ENCODE data around the gene MEX3A. TPM values are rescaled to one million over a fixed set of nuclear protein-coding genes. Genes with fewer than 3 reads are reported as not detected.

The MEX3A gene
- total RNA-seq, 1 experiment from 2014 or later, result 68.0 TPM

DNA sequence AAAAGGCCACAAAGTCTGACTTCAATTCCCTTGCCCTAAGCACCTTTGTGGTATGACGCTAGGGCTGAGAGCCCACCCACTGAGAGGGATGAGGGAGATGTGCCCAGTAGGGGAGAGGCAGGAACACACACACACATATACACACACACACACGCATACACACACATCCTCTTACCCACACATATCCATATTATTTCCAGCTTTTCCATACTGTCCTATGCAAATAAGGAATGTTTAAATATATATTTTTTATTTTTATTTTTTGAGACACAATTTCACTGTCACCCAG is 18.3 kb downstream of the MEX3A start:
- H2BK20ac ChIP-seq (ENCODE audit: low read depth, low read length, poor library complexity, severe bottlenecking), result no peak overlapping the region
- no peaks in the 10 kb centered on the region for H3K79me1 ChIP-seq (ENCODE audit: insufficient read depth, low read depth, low read length, poor library complexity, severe bottlenecking)
- TF ChIP-seq, protein P1, sequence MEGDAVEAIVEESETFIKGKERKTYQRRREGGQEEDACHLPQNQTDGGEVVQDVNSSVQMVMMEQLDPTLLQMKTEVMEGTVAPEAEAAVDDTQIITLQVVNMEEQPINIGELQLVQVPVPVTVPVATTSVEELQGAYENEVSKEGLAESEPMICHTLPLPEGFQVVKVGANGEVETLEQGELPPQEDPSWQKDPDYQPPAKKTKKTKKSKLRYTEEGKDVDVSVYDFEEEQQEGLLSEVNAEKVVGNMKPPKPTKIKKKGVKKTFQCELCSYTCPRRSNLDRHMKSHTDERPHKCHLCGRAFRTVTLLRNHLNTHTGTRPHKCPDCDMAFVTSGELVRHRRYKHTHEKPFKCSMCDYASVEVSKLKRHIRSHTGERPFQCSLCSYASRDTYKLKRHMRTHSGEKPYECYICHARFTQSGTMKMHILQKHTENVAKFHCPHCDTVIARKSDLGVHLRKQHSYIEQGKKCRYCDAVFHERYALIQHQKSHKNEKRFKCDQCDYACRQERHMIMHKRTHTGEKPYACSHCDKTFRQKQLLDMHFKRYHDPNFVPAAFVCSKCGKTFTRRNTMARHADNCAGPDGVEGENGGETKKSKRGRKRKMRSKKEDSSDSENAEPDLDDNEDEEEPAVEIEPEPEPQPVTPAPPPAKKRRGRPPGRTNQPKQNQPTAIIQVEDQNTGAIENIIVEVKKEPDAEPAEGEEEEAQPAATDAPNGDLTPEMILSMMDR (conservative IDR thresholded peaks at IDR 0.05), result no peak
- WGBS (ENCODE audit: extremely low coverage, insufficient read length, low lambda C conversion rate), result no CpG with 5 or more reads among the region's 2 CpGs
- peaks cover 4% of the 10 kb centered on the region for H3K23me2 ChIP-seq (ENCODE audit: insufficient read length, low read depth, low read length, poor library complexity, severe bottlenecking)
- H2AFZ ChIP-seq (ENCODE audit: low read length), result no peak overlapping the region
- DNase-seq, result no peak
- no peak overlapping the region for H2BK5ac ChIP-seq (ENCODE audit: insufficient read length, low read length)
- H3K18ac ChIP-seq (ENCODE audit: insufficient read length, low read depth, low read length), result no peak overlapping the region
- H3K9me3 ChIP-seq (ENCODE audit: control insufficient read depth, low read depth, low read length), result no peaks in the 10 kb centered on the region
- no peak overlapping the region for H3K4me3 Mint-ChIP-seq
- no peaks in the 10 kb centered on the region for H3K79me2 ChIP-seq (ENCODE audit: insufficient read depth, low read length)
- H4K20me1 ChIP-seq (ENCODE audit: control insufficient read depth, insufficient read depth, insufficient read length), result no peaks in the 10 kb centered on the region
- H2AK5ac ChIP-seq (ENCODE audit: insufficient read length, low read length), result no peak overlapping the region
- H3K27ac ChIP-seq (ENCODE audit: insufficient read length, low read depth, low read length), result no peak overlapping the region
- H2BK12ac ChIP-seq (ENCODE audit: insufficient read length, low read depth, low read length), result no peak overlapping the region
- H4K91ac ChIP-seq (ENCODE audit: insufficient read length, low read depth, low read length), result no peak overlapping the region
- H3K27ac Mint-ChIP-seq, result 0 out of 7 replicates have a peak overlapping the region, but pooled peaks of 1 of the 3 experiments have one; percentile 70
- no peak overlapping the region for H3K4me2 ChIP-seq (ENCODE audit: insufficient read depth, insufficient read length, low read length)
- no peak overlapping the region for H3K56ac ChIP-seq (ENCODE audit: insufficient read length, low read depth, low read length)
- H3K4me1 Mint-ChIP-seq, result peaks cover 38 to 57% of the 10 kb centered on the region in 2 experiments
- H3K4ac ChIP-seq (ENCODE audit: low read depth, low read length), result no peak overlapping the region
- no peak overlapping the region for H2BK120ac ChIP-seq (ENCODE audit: low read depth, low read length, poor library complexity, severe bottlenecking)
- H3T11ph ChIP-seq (ENCODE audit: low read length), result no peak overlapping the region
- no peaks in the 10 kb centered on the region for H3K27me3 ChIP-seq (ENCODE audit: insufficient read depth, low read length)
- H3K14ac ChIP-seq (ENCODE audit: insufficient read depth, low read length), result no peak overlapping the region
- H3K9me3 Mint-ChIP-seq, result no peaks in the 10 kb centered on the region; a peak in 1 of 5 replicates
- no peak overlapping the region for H4K5ac ChIP-seq (ENCODE audit: insufficient read length, low read depth, low read length)
- no peaks in the 10 kb centered on the region for H3K4me1 ChIP-seq (ENCODE audit: insufficient read depth, low read length)
- H3K23ac ChIP-seq (ENCODE audit: insufficient read length, low read depth, low read length), result no peak overlapping the region
- H3K36me3 Mint-ChIP-seq (ENCODE audit: insufficient read depth in 1 of 3, low read depth in 3 of 3), result peaks cover 4 to 14% (median 14%) of the 10 kb centered on the region in 3 experiments; a peak in 6 of 7 replicates
- peaks cover 1% of the 10 kb centered on the region for H3K27me3 Mint-ChIP-seq (ENCODE audit: low read depth)
- H2BK15ac ChIP-seq (ENCODE audit: low read depth, low read length), result no peak overlapping the region
- H4K8ac ChIP-seq (replicated peaks; ENCODE audit: insufficient read length, low read depth, low read length), result no peak overlapping the region
- H3K9ac ChIP-seq (ENCODE audit: extremely low read depth, insufficient read length, low read length), result no peak overlapping the region

Measured in H9 (cell line).